Smooth muscle cell (in vitro differentiated cells): ENCODE data around the gene TRIM38. TPM values are rescaled to one million over a fixed set of nuclear protein-coding genes. Genes with fewer than 3 reads are reported as not detected.

Source experiments
- DNase-seq: peaks from one replicate; lab custom pipeline; 2025; ENCODE audit not compliant: unreplicated experiment; lab: John Stamatoyannopoulos, UW
- H2AFZ ChIP-seq: fragments of 200-600 bp; sonication (generic); 2 replicates; pipeline ENCODE4 v1.6.0; 2016; ENCODE audit warnings: antibody characterized with exemption, low read depth, mild to moderate bottlenecking
- H3F3A ChIP-seq: fragments of 200-600 bp; sonication (generic); 2 replicates; pipeline ENCODE4 v1.6.0; 2017; ENCODE audit warnings: antibody characterized with exemption, low read depth
- H3K27ac ChIP-seq: fragments of 200-600 bp; sonication (generic); 2 replicates; pipeline ENCODE4 v1.5.1; 2016; ENCODE audit warnings: low read depth, mild to moderate bottlenecking
- H3K27me3 ChIP-seq: fragments of 200-600 bp; sonication (generic); 2 replicates; pipeline ENCODE4 v1.6.1; 2016; ENCODE audit warnings: low read depth, mild to moderate bottlenecking
- H3K36me3 ChIP-seq: fragments of 200-600 bp; sonication (generic); 2 replicates; pipeline ENCODE4 v1.5.1; 2016; ENCODE audit warnings: low read depth
- H3K4me1 ChIP-seq: fragments of 200-600 bp; sonication (generic); 2 replicates; pipeline ENCODE4 v1.5.1; 2016; ENCODE audit warnings: low read depth
- H3K4me2 ChIP-seq: fragments of 200-600 bp; sonication (generic); 2 replicates; pipeline ENCODE4 v1.6.0; 2016; ENCODE audit warnings: mild to moderate bottlenecking
- H3K4me3 ChIP-seq: fragments of 200-600 bp; sonication (generic); 2 replicates; pipeline ENCODE4 v1.5.1; 2016; ENCODE audit warnings: mild to moderate bottlenecking
- H3K79me2 ChIP-seq: fragments of 200-600 bp; sonication (generic); 2 replicates; pipeline ENCODE4 v1.6.0; 2016; ENCODE audit warnings: low read depth, mild to moderate bottlenecking
- H3K9ac ChIP-seq: fragments of 200-600 bp; sonication (generic); 2 replicates; pipeline ENCODE4 v1.6.0; 2016; ENCODE audit warnings: low read depth
- H3K9me3 ChIP-seq: fragments of 200-600 bp; sonication (generic); replicated peaks from 2 replicates; pipeline ENCODE4 v1.5.1; 2016; ENCODE audit warnings: low read depth
- H4K20me1 ChIP-seq: fragments of 200-600 bp; sonication (generic); 2 replicates; pipeline ENCODE4 v1.6.0; 2016; ENCODE audit warnings: low read depth
- CTCF ChIP-seq: fragments of 200-600 bp; sonication (generic); IDR thresholded peaks from 2 replicates; pipeline ENCODE4 v1.5.1; 2017; ENCODE audit warnings: borderline replicate concordance, mild to moderate bottlenecking, antibody characterized with exemption; ENCODE audit not compliant: insufficient read depth, poor library complexity, severe bottlenecking
- WGBS: methylation state at CpG from one replicate; pipeline ENCODE4 v1.1.7; 2016; ENCODE audit warnings: low lambda C conversion rate; 5-methylcytosine and 5-hydroxymethylcytosine counted together
- polyA plus RNA-seq: library from polyadenylated mRNA; unstranded; fragments of >200 nt; fragmentation: Nextera tagmentation; extraction: Ambion mirVana; gene quantifications from 2 replicates; pipeline ENCODE4 v1.2.1, GENCODE V29; 2016
- total RNA-seq: library from RNA; depleted of rRNA; stranded (reverse); fragments of >200 nt; gene quantifications from 2 replicates; pipeline ENCODE4 v1.2.3, GENCODE V29; 2014

TRIM38 gene
- total and polyA plus RNA-seq, 2 experiments from 2014 or later: 6.1 to 9.1 TPM

- H4K20me1 ChIP-seq: no peaks in the 10 kb centered on the region
- H2AFZ ChIP-seq: peak overlapping the region; percentile 92
- DNase-seq: no peak
- no peak overlapping the region for H3K4me3 ChIP-seq
- peaks cover 20% of the 10 kb centered on the region for H3F3A ChIP-seq
- no peaks in the 10 kb centered on the region for H3K36me3 ChIP-seq
- H3K27me3 ChIP-seq: no peaks in the 10 kb centered on the region
- no peaks in the 10 kb centered on the region for H3K79me2 ChIP-seq
- H3K27ac ChIP-seq: peak overlapping the region; percentile 18
- no peak for TF ChIP-seq CTCF
- H3K4me1 ChIP-seq: peaks cover 49% of the 10 kb centered on the region
- H3K4me2 ChIP-seq: no peak overlapping the region
- no peaks in the 10 kb centered on the region for H3K9me3 ChIP-seq
- no peak overlapping the region for H3K9ac ChIP-seq
Measured at GRCh38 chr6:26029570-26029856, 66.9 kb downstream of the TRIM38 start.

- no peak overlapping the region for H2AFZ ChIP-seq
- H4K20me1 ChIP-seq: no peaks in the 10 kb centered on the region
- H3K36me3 ChIP-seq: no peaks in the 10 kb centered on the region
- TF ChIP-seq CTCF: no peak
- H3K4me3 ChIP-seq: no peak overlapping the region
- H3K4me2 ChIP-seq: no peak overlapping the region
- DNase-seq: no peak
- H3K9ac ChIP-seq: no peak overlapping the region
- peak overlapping the region; percentile 18 for H3K27ac ChIP-seq
- WGBS: 66% methylated on average over 7 of the region's 7 CpGs
- H3F3A ChIP-seq: peaks cover 16% of the 10 kb centered on the region
- H3K79me2 ChIP-seq: no peaks in the 10 kb centered on the region
- no peaks in the 10 kb centered on the region for H3K27me3 ChIP-seq
- no peaks in the 10 kb centered on the region for H3K9me3 ChIP-seq
- peaks cover 47% of the 10 kb centered on the region for H3K4me1 ChIP-seq
Measured at GRCh38 chr6:26029857-26030653, 67.5 kb downstream of the TRIM38 start.

GRCh38 chr6:26030716-26031115 lies 68.1 kb downstream of the TRIM38 start:
- DNase-seq: no peak
- H3K79me2 ChIP-seq: no peaks in the 10 kb centered on the region
- H3K9ac ChIP-seq: no peak overlapping the region
- H3K27ac ChIP-seq: no peak overlapping the region
- no peaks in the 10 kb centered on the region for H3K27me3 ChIP-seq
- H3K4me1 ChIP-seq: peaks cover 43% of the 10 kb centered on the region
- no peaks in the 10 kb centered on the region for H3K36me3 ChIP-seq
- H2AFZ ChIP-seq: no peak overlapping the region
- TF ChIP-seq CTCF: no peak
- H3K4me2 ChIP-seq: peak overlapping the region; percentile 90
- H3K9me3 ChIP-seq: no peaks in the 10 kb centered on the region
- 59% methylated on average over 3 of the region's 3 CpGs for WGBS
- H3F3A ChIP-seq: peaks cover 11% of the 10 kb centered on the region
- no peaks in the 10 kb centered on the region for H4K20me1 ChIP-seq
- H3K4me3 ChIP-seq: no peak overlapping the region

- Histone ChIP-seq H3K27me3 (no peaks in the 10 kb centered on the region), H3F3A (peaks cover 7% of the 10 kb centered on the region), H3K36me3 (no peaks in the 10 kb centered on the region), H2AFZ (peak overlapping the region; percentile 40), H3K9me3 (no peaks in the 10 kb centered on the region), H3K9ac (peak overlapping the region; percentile 11), H3K79me2 (no peaks in the 10 kb centered on the region), H3K4me1 (peaks cover 39% of the 10 kb centered on the region), H3K4me2 (peak overlapping the region; percentile 90), H3K4me3 (peak overlapping the region; percentile 64), H4K20me1 (no peaks in the 10 kb centered on the region), H3K27ac (peak overlapping the region; percentile 80)
- no peak for TF ChIP-seq CTCF
- no peak for DNase-seq
- WGBS: 15% methylated on average over 5 of the region's 5 CpGs
Measured at GRCh38 chr6:26031151-26031594, 68.6 kb downstream of the TRIM38 start.
